Hematopoietic multipotent progenitor cell treated with erythropoietin and hydrocortisone succinate and interleukin-3 and kit ligand, for 6 days (in vitro differentiated cells): ENCODE measurements around the gene PRSS35.
"Not testable (repeated sequence)": the region's sequence is repeated elsewhere in the genome, so short reads cannot be mapped to it uniquely, and the experiment has no call there.

Experiments used
- DNase-seq: peaks from one replicate; pipeline ENCODE4 v3.0.0-alpha.2; 2015

PRSS35 gene

DNA sequence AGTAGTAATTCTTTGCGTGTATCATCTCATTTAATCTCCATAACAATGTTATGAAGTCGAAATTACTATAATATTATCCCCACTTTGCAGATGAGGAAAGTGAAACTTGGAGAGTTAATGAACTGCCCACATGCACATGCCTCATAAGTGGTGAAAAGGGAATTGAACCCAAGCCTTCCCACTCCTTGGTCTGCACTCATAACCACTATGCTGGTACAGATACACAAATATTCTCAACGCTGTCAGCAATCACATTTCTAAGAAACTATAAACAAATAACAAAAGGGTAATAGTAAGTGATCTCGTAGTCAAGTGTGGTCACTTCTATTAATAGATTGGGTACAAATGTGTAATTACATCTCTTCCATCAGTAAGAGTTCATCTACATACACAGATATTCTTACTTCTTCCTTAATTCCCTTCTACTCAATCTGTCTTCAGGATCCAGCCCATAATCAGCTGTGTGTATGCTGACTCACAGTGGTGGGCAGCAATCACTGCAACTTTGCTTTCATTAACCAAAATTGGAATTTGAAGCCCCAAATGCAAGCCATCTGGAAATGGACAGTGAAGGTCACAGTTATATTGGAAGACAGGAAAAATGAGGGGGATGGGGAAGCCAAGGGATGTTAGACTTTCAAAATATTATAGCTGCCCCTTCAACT, 6.6 kb downstream of the PRSS35 start:
- DNase-seq = no peak

DNA sequence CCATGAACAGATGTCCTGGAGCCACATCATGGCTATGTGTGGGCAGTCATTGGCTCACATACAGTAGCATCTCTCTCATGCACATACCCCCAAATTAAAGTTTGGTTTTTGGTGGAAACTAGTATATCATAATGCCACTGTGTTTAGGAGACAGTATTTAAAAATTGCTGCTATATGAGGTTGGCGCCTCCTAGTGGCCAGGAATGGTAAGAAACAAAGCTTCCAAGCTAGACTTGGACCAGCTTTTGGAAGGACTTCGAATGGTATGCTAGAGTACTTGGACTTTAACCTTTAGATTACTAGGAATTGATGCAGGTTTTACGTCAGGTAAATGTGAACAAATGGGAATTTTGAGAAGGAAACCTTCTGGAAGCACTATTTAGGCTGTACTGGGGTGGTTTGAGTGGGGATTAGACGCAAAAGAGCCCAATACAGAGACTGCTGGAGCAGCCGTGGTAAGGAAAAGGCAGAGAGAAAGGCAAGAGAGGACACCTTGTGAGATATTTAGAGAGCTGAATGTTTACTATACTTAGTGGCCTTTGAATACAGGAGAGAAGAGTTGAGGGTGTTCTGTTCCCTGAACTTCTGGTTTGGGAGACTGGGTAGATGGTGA, 23.8 kb downstream of the PRSS35 start:
- DNase-seq = peak; percentile 72

DNA sequence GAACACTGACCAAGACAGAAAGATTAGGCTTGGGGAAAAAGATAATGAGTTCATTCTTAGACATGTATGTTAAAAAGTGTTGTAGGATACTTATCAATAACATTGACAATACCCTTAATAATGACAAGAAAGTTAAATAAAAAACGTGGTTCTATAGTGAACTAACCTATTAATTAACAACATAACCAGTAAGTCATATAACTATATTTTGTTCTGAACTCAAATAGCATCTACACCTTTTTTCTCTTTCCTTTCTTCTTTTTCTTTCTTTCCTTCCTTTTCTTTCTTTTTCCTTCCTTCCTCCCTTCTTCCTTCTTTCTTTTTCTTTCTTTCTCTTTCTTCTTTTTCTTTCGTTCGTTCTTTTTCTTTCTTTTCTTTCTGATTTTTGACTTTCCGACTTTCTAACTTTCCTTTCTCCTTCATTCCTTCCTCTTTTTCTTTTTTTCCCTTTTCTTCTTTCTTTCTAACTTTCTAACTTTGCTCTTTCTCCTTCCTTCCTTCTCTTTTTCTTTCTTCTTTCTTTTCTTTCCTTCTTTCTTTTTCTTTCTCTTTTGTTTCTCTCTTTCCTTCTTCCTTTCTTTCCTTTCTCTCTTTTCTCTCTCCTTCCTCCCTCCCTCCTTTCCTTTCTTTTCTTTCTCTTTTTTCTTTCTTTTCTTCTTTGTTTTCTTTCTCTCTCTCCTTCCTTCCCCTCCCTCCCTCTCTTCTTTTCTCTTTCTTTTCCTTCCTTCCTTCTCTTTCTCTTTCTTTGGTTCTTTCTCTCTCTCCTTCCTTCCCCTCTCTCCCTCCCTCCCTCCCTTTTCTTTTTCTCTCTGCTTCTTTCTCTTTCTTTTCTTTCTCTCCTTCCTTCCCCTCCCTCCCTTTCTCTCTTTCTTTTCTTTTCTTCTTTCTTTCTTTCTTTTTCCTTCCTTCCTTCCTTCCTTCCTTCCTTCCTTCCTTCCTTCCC, 24.6 kb downstream of the PRSS35 start:
- DNase-seq = no peak

- no peak for DNase-seq
Observed at GRCh38 chr6:83539678-83540077, 27.3 kb downstream of the PRSS35 start.

DNA sequence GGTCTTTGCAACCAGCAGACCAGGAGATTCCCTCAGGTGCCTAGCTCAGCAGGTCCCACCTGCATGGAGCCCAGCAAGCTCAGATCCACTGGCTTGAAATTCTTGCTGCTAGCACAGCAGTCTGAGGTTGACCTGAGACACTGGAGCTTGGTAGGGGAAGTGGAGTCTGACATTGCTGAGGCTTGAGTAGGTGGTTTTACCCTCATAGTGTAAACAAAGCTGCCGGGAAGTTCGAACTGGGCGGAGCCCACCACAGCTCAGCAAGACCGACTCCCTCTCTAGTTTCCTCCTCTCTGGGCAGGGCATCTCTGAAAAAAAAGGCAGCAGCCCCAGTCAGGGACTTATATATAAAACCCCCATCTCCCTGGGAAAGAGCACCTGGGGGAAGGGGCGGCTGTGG, 34.3 kb downstream of the PRSS35 start:
- no peak for DNase-seq

GRCh38 chr6:83550482-83550881, 38.1 kb downstream of the PRSS35 start:
- DNase-seq = not testable (repeated sequence)

- not testable (repeated sequence) for DNase-seq
Observed at GRCh38 chr6:83551748-83552147, 39.4 kb downstream of the PRSS35 start.

GRCh38 chr6:83556871-83557270, 44.5 kb downstream of the PRSS35 start:
- DNase-seq = no peak

DNA sequence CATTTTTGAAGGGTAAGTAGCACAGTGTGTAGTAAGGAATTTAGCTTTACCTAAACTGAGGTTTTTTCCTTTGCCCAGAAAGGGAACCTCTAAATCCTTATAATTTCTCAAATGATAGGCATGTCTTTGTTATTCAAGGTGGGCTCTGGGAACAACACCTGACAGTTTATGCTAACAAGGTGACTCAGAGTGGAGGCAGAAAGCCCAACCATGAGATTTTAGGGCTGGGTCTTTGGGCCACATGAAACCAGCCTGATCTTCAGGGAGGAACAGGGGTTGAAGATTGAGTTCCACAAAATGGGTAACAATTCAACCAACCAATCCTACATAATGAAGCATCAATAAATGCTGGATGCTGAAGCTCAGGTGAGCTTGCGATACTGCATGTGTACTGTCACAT, 46.6 kb downstream of the PRSS35 start:
- DNase-seq = no peak

DNA sequence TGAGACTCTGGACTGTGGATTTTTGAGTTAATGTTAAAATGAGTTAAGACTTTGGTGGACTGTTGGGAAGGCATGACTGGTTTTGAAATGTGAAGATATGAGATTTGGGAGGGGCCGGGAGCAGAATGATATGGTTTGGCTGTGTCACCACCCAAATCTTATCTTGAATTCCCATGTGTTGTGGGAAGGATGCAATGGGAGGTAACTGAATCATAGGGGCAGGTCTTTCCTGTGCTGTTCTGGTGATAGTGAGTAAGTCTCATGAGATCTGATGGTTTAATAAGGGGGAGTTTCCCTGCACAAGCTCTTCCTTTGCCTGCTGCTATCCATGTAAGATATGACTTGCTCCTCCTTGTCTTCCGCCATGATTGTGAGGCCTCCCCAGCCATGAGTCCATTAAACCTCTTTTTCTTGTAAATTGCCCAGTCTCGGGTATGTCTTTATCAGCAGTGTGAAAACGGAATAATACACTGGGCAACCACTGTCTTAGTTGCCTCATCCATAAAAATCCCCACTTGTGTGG, 59.4 kb downstream of the PRSS35 start:
- not testable (repeated sequence) for DNase-seq

DNA sequence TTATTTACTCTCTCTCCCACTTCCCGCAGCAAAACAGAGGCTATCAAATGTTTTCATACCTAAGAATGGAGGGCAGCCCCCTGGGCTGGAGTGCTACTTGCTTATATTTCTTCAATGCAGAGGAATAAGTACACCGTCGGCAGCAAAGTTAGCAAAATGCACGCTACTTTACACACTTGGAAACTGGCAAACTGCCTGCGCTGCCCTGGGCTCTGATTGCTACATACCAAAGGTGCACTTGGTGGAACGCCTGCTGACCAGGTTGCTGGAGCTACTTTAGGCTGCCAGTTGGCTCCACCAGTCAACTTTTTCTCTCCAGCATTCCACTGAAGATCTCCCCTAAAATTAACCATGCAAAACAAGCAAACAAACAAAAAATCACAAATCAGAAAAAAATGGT, 62.4 kb downstream of the PRSS35 start:
- no peak for DNase-seq
